ENCODE results near the gene MIA2. TPM values are rescaled to one million over a fixed set of nuclear protein-coding genes. Genes with fewer than 3 reads are reported as not detected.

Gene MIA2
- total and polyA plus RNA-seq, 2 experiments from 2014 or later = 9.5 to 10.9 TPM

GRCh38 chr14:39430762-39431415 lies 197.2 kb downstream of the MIA2 start:
- H3K79me2 ChIP-seq (replicated peaks; ENCODE audit: insufficient read depth) = peaks cover 43% of the 10 kb centered on the region
- peak overlapping the region; percentile 95 for H3K4me2 ChIP-seq
- TF ChIP-seq ZNF462 (CRISPR knock-in tag; IDR thresholded peaks at IDR 0.05) = no peak
- TF ChIP-seq ZNF114 (CRISPR knock-in tag; IDR thresholded peaks at IDR 0.05) = no peak
- TF ChIP-seq REST (IDR thresholded peaks at IDR 0.05; ENCODE audit: unreplicated experiment) = no peak
- TF ChIP-seq ETS1 (IDR thresholded peaks at IDR 0.05) = no peak
- no peak for TF ChIP-seq EZH2 (IDR thresholded peaks at IDR 0.05; ENCODE audit: low read depth, unreplicated experiment)
- TF ChIP-seq STAT1 (IDR thresholded peaks at IDR 0.05; ENCODE audit: unreplicated experiment) = no peak
- TF ChIP-seq CREB1 (CRISPR knock-in tag; IDR thresholded peaks at IDR 0.05; ENCODE audit: low read depth) = no peak
- TF ChIP-seq JUNB (IDR thresholded peaks at IDR 0.05; ENCODE audit: unreplicated experiment) = no peak
- TF ChIP-seq POLR2AphosphoS5 (IDR thresholded peaks at IDR 0.05; ENCODE audit: low read depth) = no peak
- TF ChIP-seq NANOG (IDR thresholded peaks at IDR 0.05; ENCODE audit: borderline replicate concordance) = no peak
- TF ChIP-seq EZH2phosphoT487 (IDR thresholded peaks at IDR 0.05; ENCODE audit: unreplicated experiment) = no peak
- no peak for TF ChIP-seq ZNF331 (CRISPR knock-in tag; IDR thresholded peaks at IDR 0.05; ENCODE audit: low read depth)
- no peak for TF ChIP-seq CTCF (conservative IDR thresholded peaks at IDR 0.05; ENCODE audit: low read depth in 2 of 2)
- H3K4me1 ChIP-seq (ENCODE audit: insufficient read depth) = peaks cover 24% of the 10 kb centered on the region
- H3F3A ChIP-seq (replicated peaks; ENCODE audit: low read depth) = no peaks in the 10 kb centered on the region
- no peaks in the 10 kb centered on the region for H3K36me3 ChIP-seq (ENCODE audit: insufficient read depth)
- Mint-ChIP-seq H3K9me3 (no peaks in the 10 kb centered on the region), H3K27ac (peak overlapping the region; percentile 97; the same call in 1 of the 2 replicates), H3K36me3 (ENCODE audit: low read depth) (no peaks in the 10 kb centered on the region), H3K27me3 (ENCODE audit: insufficient read depth, low read depth, poor library complexity) (peaks cover 4% of the 10 kb centered on the region), H3K4me3 (peak overlapping the region; percentile 100), H3K4me1 (peaks cover 28% of the 10 kb centered on the region)
- H3K27me3 ChIP-seq (ENCODE audit: insufficient read depth) = no peaks in the 10 kb centered on the region
- H4K20me1 ChIP-seq (replicated peaks; ENCODE audit: insufficient read depth) = peaks cover 19% of the 10 kb centered on the region; the same call in 1 of the 2 replicates
- H3K9me2 ChIP-seq (ENCODE audit: insufficient read depth) = no peaks in the 10 kb centered on the region
- no peak overlapping the region for H3K27ac ChIP-seq (ENCODE audit: low read depth)
- H3K4me3 ChIP-seq = peak overlapping the region; percentile 75
- ATAC-seq (no peak), DNase-seq (ENCODE audit: low spot score) (no peak)
- H2AFZ ChIP-seq = peak overlapping the region; percentile 68
